ENCODE data around the gene PTGIS. TPM values are rescaled to one million over a fixed set of nuclear protein-coding genes. Genes with fewer than 3 reads are reported as not detected.

Gene PTGIS
- total RNA-seq, 1 experiment from 2014 or later = 20.0 TPM

- Histone ChIP-seq H3K4ac (ENCODE audit: low read depth, low read length) (no peak overlapping the region), H3K9me3 (ENCODE audit: control insufficient read depth, low read depth, low read length) (no peaks in the 10 kb centered on the region), H3K14ac (ENCODE audit: insufficient read depth, low read length) (no peak overlapping the region), H3K4me1 (ENCODE audit: insufficient read depth, low read length) (no peaks in the 10 kb centered on the region), H3K9ac (ENCODE audit: extremely low read depth, insufficient read length, low read length) (no peak overlapping the region), H3K23ac (ENCODE audit: insufficient read length, low read depth, low read length) (no peak overlapping the region), H3K27me3 (ENCODE audit: insufficient read depth, low read length) (no peaks in the 10 kb centered on the region), H3K27ac (ENCODE audit: insufficient read length, low read depth, low read length) (no peak overlapping the region), H2AK5ac (ENCODE audit: insufficient read length, low read length) (no peak overlapping the region), H2BK5ac (ENCODE audit: insufficient read length, low read length) (no peak overlapping the region), H3K79me2 (ENCODE audit: insufficient read depth, low read length) (no peaks in the 10 kb centered on the region), H4K8ac (replicated peaks; ENCODE audit: insufficient read length, low read depth, low read length) (no peak overlapping the region), H3K56ac (ENCODE audit: insufficient read length, low read depth, low read length) (no peak overlapping the region), H4K5ac (ENCODE audit: insufficient read length, low read depth, low read length) (no peak overlapping the region), H2BK15ac (ENCODE audit: low read depth, low read length) (no peak overlapping the region), H2BK120ac (ENCODE audit: low read depth, low read length, poor library complexity, severe bottlenecking) (no peak overlapping the region), H2BK20ac (ENCODE audit: low read depth, low read length, poor library complexity, severe bottlenecking) (no peak overlapping the region), H4K20me1 (ENCODE audit: control insufficient read depth, insufficient read depth, insufficient read length) (no peaks in the 10 kb centered on the region), H4K91ac (ENCODE audit: insufficient read length, low read depth, low read length) (no peak overlapping the region), H3K23me2 (ENCODE audit: insufficient read length, low read depth, low read length, poor library complexity, severe bottlenecking) (no peaks in the 10 kb centered on the region), H3K18ac (ENCODE audit: insufficient read length, low read depth, low read length) (no peak overlapping the region), H3K79me1 (ENCODE audit: insufficient read depth, low read depth, low read length, poor library complexity, severe bottlenecking) (no peaks in the 10 kb centered on the region), H3K4me2 (ENCODE audit: insufficient read depth, insufficient read length, low read length) (no peak overlapping the region), H3T11ph (ENCODE audit: low read length) (no peak overlapping the region), H2AFZ (ENCODE audit: low read length) (no peak overlapping the region), H2BK12ac (ENCODE audit: insufficient read length, low read depth, low read length) (no peak overlapping the region)
- no peak overlapping the region for H3K4me3 Mint-ChIP-seq
- no peak for TF ChIP-seq CTCF (conservative IDR thresholded peaks at IDR 0.05)
- no peaks in the 10 kb centered on the region for H3K36me3 Mint-ChIP-seq (ENCODE audit: insufficient read depth in 1 of 3, low read depth in 3 of 3)
- DNase-seq = no peak
- H3K27me3 Mint-ChIP-seq (ENCODE audit: low read depth) = peaks cover 5% of the 10 kb centered on the region
- H3K4me1 Mint-ChIP-seq = peaks cover 0 to 8% of the 10 kb centered on the region in 2 experiments; a peak in 3 of 4 replicates
- H3K9me3 Mint-ChIP-seq = no peaks in the 10 kb centered on the region
- WGBS (ENCODE audit: extremely low coverage, insufficient read length, low lambda C conversion rate) = no CpG with 5 or more reads among the region's 6 CpGs
- no peak overlapping the region for H3K27ac Mint-ChIP-seq
Measured at GRCh38 chr20:49462626-49463025, 105.3 kb downstream of the PTGIS start.

Data from H9 (cell line).